PFSK-1 (cell line): ENCODE results near the gene DOHH.

Experiments used
- FOXP2 ChIP-seq: optimal IDR thresholded peaks from 2 replicates; pipeline ENCODE3; 2011; ENCODE audit warnings: borderline replicate concordance, control low read depth, inconsistent platforms; ENCODE audit not compliant: insufficient read depth; ENCODE audit errors: extremely low read length, extremely low read depth
- POLR2AphosphoS5 ChIP-seq: IDR thresholded peaks from 2 replicates; pipeline ENCODE4 v1.6.1; 2012; ENCODE audit warnings: low read depth, mild to moderate bottlenecking, control low read depth, low read length, moderate library complexity
- REST ChIP-seq, 2 experiments: IDR thresholded peaks; 2 replicates each; pipeline versions ENCODE4 v1.6.1 to v1.8.0; 2011 to 2012; ENCODE audit warnings: low read depth in 2 of 2, low read length in 2 of 2, control low read depth in 1 of 2, inconsistent platforms in 1 of 2, mild to moderate bottlenecking in 1 of 2, moderate library complexity in 1 of 2; ENCODE audit not compliant: insufficient read depth in 1 of 2
- SIN3A ChIP-seq: IDR thresholded peaks from 2 replicates; pipeline ENCODE4 v1.6.1; 2012; ENCODE audit warnings: mild to moderate bottlenecking, low read length, moderate library complexity, borderline replicate concordance; ENCODE audit not compliant: insufficient read depth
- TAF1 ChIP-seq: IDR thresholded peaks from 2 replicates; pipeline ENCODE4 v1.6.1; 2012; ENCODE audit warnings: low read length, control low read depth, borderline replicate concordance; ENCODE audit not compliant: insufficient read depth

GRCh38 chr19:3464587-3465235 lies 35.8 kb downstream of the DOHH start:
- no peak for TF ChIP-seq POLR2AphosphoS5
- no peak for TF ChIP-seq TAF1
- no peak for TF ChIP-seq SIN3A
- no peak for TF ChIP-seq REST (IDR thresholded peaks at IDR 0.05; ENCODE audit: insufficient read depth in 1 of 2, low read depth in 2 of 2, low read length in 2 of 2)
- no peak for TF ChIP-seq FOXP2
